ENCODE data around the gene C2. TPM values are rescaled to one million over a fixed set of nuclear protein-coding genes. Genes with fewer than 3 reads are reported as not detected.
A peak's percentile ranks its signal among the peaks of the same experiment; 100 is the strongest.

Gene C2
- total RNA-seq, 2 donors from 2014 or later, result 13.8 to 40.2 TPM

DNA sequence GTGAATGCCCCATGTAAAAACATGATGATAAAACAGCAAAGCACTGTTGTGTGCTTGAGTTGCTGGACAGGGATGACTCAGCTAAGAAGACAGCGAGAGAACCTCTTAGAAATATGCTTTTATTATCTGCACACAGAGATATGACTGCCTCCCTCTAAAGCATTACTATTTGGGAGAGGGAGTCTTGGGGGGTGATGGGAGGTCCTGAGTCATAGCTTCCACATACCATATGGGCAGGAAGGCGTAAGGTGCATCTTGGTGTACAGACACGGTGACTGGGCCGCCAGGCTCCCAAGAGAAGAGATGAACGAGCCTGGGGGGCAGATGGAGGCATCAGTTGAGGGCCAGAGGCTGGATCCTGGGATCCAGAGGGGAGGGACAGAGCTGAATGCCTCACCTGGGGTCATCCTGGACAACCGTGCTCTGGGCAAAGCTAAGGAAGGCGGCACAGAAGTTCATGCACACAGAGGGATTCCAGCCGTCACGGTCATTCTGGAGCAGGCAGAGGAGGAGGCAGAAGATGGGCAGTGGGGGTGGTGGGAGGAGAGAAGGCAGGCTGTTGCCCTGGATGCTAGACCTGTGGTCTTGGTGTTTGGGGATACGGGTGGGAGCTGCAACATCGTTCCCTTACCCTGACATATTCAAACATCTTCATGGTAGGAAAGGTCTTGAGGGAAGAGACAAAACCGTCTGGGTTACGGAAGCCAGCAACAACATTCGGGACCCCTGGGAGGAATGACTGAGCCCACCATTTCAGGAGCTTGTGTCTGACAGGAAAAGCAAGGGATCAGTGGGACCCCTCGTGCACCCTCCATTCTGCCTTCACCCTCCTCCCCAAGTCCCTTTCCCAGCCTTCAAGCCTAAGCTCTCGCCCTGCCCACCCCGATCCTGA lies 42.4 kb downstream of the C2 start:
- DNase-seq (ENCODE audit: low spot score) (no peak), ATAC-seq (ENCODE audit: insufficient number of reproducible peaks, low FRiP score, low read depth) (no peak)
- Histone ChIP-seq H3K4me3 (peak overlapping the region; percentile 79), H3K9me3 (no peaks in the 10 kb centered on the region), H3K27ac (peak overlapping the region; percentile 91 to 95), H3K27me3 (replicated peaks; ENCODE audit: insufficient read depth) (no peaks in the 10 kb centered on the region), H3K4me1 (ENCODE audit: control insufficient read depth in 1 of 2, low read depth in 2 of 2) (peaks cover 19 to 38% of the 10 kb centered on the region in 2 donors), H3K36me3 (peaks cover 39% of the 10 kb centered on the region)
- no peak for TF ChIP-seq CTCF (IDR thresholded peaks at IDR 0.05)

DNA sequence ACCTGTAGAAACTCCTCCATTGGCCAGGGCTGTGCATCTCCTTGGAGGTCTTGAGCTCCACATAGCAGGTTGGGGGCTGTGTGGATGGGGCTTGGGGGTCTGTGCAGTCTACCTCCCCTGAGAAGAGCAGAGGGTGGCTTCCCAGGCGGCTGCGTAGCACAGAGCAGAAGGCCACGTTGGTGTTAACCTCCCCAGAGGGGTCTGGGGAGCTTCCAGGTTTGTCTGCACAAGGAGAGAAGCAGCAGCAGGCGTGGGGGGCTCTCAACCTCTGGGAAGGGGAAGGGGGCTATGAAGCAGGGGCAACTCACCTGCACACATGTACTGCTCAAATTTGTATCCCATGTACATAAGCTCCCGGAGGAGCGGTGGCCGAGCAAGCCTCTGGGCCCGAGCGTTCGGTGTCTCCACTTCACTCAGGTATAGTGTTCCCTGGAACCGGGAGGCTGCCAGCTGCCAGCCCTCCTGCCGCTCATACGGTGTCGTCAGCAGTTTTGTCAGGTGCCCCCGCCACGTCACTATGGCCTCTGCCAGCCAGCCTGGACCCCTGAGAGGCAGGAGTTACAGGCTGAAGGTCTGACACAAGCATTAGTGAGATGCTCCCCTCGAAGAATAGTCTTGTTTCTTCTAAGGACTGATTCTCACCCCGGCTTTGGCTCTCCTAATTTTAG lies 43.2 kb downstream of the C2 start:
- no peaks in the 10 kb centered on the region for H3K27me3 ChIP-seq (replicated peaks; ENCODE audit: insufficient read depth)
- no peak for TF ChIP-seq CTCF (IDR thresholded peaks at IDR 0.05)
- no peak for DNase-seq (ENCODE audit: low spot score)
- no peaks in the 10 kb centered on the region for H3K9me3 ChIP-seq
- H3K36me3 ChIP-seq, result peaks cover 37% of the 10 kb centered on the region
- peaks cover 19 to 38% of the 10 kb centered on the region in 2 donors for H3K4me1 ChIP-seq (ENCODE audit: control insufficient read depth in 1 of 2, low read depth in 2 of 2)
- ATAC-seq (ENCODE audit: insufficient number of reproducible peaks, low FRiP score, low read depth), result no peak
- H3K27ac ChIP-seq, result peak overlapping the region; percentile 91 to 95
- peak overlapping the region; percentile 79 for H3K4me3 ChIP-seq

DNA sequence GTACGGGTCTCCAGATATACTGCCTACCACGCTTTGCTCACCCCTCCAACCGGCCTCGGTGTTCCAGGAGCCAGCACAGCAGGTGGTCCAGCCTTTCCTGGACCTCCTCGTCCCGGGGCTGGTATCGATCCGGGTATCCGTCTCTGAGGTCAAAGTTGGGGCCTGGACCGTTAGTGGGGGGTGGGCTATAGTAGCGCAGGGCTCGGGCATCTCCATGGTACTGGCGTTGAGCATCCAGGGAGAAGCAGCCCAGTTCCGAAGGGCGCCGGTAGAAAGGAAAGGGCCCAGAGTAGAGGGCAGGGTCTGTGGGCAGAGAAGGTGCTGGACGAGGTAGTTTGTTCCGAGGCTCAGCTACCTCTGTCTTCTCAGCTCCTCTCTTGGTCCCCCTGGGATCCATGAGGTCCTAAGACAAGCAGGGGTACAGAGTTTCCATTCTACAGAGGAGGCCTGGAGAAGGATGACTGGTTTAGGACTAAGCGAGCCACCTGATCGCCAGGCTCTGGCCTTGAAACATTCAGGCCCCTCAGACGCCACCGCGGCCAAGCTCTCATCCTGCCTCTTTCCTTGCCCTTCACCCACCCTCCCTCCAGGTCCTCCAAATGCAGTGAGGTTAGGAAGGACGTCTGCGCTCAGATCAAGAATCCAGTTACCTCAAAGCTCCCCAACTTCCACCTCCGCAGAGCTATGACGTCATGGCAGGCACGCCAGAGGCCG lies 43.9 kb downstream of the C2 start:
- peak overlapping the region; percentile 91 to 95 for H3K27ac ChIP-seq
- no peaks in the 10 kb centered on the region for H3K9me3 ChIP-seq
- DNase-seq (ENCODE audit: low spot score), result no peak
- no peak for TF ChIP-seq CTCF (IDR thresholded peaks at IDR 0.05)
- peaks cover 19 to 38% of the 10 kb centered on the region in 2 donors for H3K4me1 ChIP-seq (ENCODE audit: control insufficient read depth in 1 of 2, low read depth in 2 of 2)
- ATAC-seq (ENCODE audit: insufficient number of reproducible peaks, low FRiP score, low read depth), result no peak
- peaks cover 30% of the 10 kb centered on the region for H3K36me3 ChIP-seq
- peak overlapping the region; percentile 79 for H3K4me3 ChIP-seq
- H3K27me3 ChIP-seq (replicated peaks; ENCODE audit: insufficient read depth), result no peaks in the 10 kb centered on the region

DNA sequence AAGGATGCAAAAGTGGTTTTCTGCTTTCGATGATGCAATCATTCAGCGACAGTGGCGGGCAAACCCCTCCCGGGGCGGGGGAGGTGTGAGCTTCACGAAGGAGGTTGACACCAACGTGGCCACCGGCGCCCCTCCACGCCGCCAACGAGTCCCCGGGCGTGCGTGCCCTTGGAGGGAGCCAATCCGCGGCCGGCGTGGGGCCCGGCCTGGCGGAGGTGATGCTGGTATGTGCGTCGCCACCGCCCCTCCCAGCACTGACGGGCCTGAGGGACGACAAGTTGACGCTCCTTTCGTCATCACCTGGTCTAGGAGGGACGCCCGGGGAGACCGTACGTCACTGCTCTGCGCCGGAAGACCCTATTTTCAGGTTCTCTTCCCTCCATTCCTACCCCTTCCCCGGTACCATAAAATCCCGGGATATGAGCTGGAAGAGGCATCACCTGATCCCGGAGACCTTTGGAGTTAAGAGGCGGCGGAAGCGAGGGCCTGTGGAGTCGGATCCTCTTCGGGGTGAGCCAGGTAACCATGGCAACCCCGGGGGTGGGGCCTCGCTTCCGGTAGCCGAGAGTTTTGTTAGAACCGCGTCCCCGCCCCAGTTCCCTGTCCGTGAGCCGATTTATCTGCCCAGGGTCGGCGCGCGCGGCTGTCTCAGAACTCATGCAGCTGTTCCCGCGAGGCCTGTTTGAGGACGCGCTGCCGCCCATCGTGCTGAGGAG lies 44.6 kb downstream of the C2 start, which contains the start of gene DXO:
DXO (minus strand) TSS at position 146 of the 716 bp plus-strand sequence. CDS start 463 bp downstream, outside the sequence.
- peak; percentile 93 for ATAC-seq (ENCODE audit: insufficient number of reproducible peaks, low FRiP score, low read depth)
- TF ChIP-seq CTCF (IDR thresholded peaks at IDR 0.05), result no peak

More for the DNA sequence above, 44.6 kb downstream of the C2 start, which contains the start of gene DXO:
- peak within 1 kb of the TSS; percentile 91 to 95 for H3K27ac ChIP-seq
- peak within 1 kb of the TSS; percentile 79 for H3K4me3 ChIP-seq
- H3K27me3 ChIP-seq (replicated peaks; ENCODE audit: insufficient read depth), result no peaks in the 10 kb centered on the region
- H3K4me1 ChIP-seq (ENCODE audit: control insufficient read depth in 1 of 2, low read depth in 2 of 2), result peaks cover 19 to 38% of the 10 kb centered on the region in 2 donors
- no peaks in the 10 kb centered on the region for H3K9me3 ChIP-seq
- peaks cover 23% of the 10 kb centered on the region for H3K36me3 ChIP-seq
- DNase-seq (ENCODE audit: low spot score), result peak; percentile 94

Data from thoracic aorta (tissue), 2 donors.